AG08396 (cell line): ENCODE results near the gene NKD1.

ENCODE experiments used
- DNase-seq: peaks from one replicate; pipeline ENCODE4 v3.0.0; 2012; ENCODE audit warnings: low spot score, mixed read lengths

NKD1 gene

GRCh38 chr16:50696126-50696525 is 147.9 kb downstream of the NKD1 start:
- no peak for DNase-seq

DNA sequence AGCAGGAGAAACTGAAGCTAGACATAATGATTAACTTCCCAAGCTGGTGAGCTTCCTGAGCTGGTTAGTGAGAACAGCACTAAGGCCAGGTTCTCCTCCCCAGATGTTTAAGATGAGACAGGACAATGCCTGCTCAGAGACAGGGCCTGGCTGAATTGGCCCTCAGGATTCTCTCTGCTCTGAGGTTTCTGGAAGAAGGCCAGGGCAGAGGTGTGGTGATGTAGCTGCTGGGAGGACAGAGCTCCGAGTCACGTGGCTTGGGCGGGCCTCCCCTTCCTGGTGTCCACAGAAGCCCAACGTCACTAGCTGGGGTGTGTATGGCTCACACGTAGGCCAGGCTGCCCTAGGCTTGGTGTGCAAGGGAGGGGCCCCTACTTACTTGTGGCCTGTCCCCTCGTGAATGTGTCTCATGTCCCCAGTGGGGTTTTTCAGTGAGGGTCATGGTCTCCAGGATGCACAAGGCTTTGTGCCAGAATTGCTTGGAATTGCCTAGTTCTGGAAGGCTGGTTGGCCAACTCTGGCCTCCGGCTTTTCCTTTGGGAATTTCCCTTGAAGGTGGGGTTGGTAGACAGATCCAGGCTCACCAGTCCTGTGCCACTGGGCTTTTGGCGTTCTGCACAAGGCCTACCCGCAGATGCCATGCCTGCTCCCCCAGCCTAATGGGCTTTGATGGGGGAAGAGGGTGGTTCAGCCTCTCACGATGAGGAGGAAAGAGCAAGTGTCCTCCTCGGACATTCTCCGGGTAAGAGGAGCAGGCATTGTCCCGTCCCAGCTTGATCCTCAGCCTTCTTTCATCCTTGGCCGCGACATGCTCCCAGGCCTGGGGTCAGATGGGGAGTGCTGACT is 148.6 kb downstream of the NKD1 start:
- peak; percentile 56 for DNase-seq

DNA sequence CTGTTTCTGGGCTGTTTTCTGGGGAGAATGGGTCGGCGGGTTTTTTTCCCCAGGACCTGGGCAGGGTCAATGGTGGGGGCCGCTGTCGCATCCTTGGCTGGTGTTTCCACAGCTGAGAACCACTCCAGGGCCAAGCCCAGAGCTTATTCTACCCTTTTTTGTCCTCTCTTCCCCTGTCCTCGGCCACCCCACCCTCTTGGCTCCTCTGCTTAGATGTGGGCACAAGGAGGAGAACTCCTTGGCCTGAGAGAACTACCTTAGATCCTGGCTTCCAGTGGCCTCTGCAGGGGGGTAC is 149.2 kb downstream of the NKD1 start:
- DNase-seq = no peak

DNA sequence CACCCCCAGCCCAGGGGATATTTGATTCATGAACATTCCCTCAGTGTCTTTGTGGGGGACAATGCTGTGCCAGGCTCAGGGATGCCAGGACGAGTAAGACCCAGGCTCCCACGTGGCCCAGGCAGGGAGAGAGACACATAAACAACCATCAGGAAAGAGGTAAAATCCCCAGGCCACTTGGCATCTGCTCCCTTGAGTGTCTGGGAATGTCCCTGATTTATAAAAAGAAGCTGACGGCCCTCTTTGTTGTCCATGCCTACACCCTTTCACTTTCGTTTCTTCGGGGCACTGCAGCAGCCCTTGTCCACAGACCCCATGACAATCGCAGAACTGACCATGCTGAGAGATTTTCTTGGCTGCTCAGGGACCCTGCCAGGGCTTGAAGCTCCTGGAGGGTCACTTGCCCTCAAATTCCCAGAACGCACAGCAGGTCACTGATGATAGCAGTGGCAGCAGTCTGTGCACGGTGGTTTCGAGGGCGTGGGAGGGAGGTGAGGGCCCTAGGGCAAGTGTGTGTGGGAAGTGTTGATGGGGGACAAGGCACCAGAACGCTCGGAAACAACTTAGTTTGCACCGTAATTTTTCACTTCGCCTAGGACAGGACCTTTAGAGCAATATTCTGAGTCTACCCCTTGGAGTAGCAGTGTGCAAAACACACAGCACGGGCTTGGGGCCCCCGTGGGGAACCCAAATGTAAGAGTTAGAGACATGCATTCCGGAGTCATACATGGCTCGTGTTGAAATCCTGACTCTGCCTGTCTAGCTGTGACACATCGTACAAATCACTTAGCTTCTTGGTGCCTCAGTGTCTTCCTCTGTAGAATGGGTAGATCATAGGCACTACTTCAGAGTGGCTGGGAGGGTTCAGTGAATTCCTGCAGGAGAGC is 149.9 kb downstream of the NKD1 start:
- DNase-seq = peak; percentile 73
